ENCODE results near the gene ITGA11. TPM values are rescaled to one million over a fixed set of nuclear protein-coding genes. Genes with fewer than 3 reads are reported as not detected.

The ITGA11 gene
- total and polyA plus RNA-seq, 2 of the 4 experiments (the other 2 are of a cell fraction), result 4.1 to 6.6 TPM

DNA sequence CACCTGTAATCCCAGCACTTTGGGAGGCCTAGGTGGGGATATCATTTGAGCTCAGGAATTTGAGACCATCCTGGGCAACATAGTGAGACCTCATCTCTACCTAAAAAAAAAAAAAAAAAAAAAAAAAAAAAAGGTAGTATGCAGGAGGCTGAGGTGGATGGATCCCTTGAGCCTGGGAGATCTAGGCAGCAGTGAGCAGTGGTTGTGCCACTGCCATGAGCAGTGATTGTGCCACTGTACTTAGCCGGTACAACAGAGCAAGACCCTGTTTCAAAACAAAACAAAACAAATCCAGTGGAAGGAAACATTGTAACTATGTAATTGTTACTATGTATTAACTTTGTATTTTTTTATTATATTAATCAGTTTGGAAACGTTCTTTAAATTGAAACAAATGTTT, 148.6 kb downstream of the ITGA11 start:
- no peak for TF ChIP-seq MXI1 (IDR thresholded peaks at IDR 0.05; ENCODE audit: borderline replicate concordance, low read depth, low read length)
- TF ChIP-seq, protein P1, sequence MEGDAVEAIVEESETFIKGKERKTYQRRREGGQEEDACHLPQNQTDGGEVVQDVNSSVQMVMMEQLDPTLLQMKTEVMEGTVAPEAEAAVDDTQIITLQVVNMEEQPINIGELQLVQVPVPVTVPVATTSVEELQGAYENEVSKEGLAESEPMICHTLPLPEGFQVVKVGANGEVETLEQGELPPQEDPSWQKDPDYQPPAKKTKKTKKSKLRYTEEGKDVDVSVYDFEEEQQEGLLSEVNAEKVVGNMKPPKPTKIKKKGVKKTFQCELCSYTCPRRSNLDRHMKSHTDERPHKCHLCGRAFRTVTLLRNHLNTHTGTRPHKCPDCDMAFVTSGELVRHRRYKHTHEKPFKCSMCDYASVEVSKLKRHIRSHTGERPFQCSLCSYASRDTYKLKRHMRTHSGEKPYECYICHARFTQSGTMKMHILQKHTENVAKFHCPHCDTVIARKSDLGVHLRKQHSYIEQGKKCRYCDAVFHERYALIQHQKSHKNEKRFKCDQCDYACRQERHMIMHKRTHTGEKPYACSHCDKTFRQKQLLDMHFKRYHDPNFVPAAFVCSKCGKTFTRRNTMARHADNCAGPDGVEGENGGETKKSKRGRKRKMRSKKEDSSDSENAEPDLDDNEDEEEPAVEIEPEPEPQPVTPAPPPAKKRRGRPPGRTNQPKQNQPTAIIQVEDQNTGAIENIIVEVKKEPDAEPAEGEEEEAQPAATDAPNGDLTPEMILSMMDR (conservative IDR thresholded peaks at IDR 0.05; ENCODE audit: low read depth, low read length), result no peak
- TF ChIP-seq MAFK (IDR thresholded peaks at IDR 0.05; ENCODE audit: low read depth, low read length), result no peak
- no peak for TF ChIP-seq CHD1 (IDR thresholded peaks at IDR 0.05; ENCODE audit: low read depth, low read length)
- no peak for TF ChIP-seq BHLHE40 (IDR thresholded peaks at IDR 0.05; ENCODE audit: low read depth, low read length)
- TF ChIP-seq RCOR1 (IDR thresholded peaks at IDR 0.05; ENCODE audit: insufficient replicate concordance, low read length), result no peak
- no peak for TF ChIP-seq CEBPB (IDR thresholded peaks at IDR 0.05; ENCODE audit: low read depth, low read length)
- TF ChIP-seq POLR2A (IDR thresholded peaks at IDR 0.05; ENCODE audit: low read depth, low read length), result no peak
- TF ChIP-seq RFX5 (IDR thresholded peaks at IDR 0.05; ENCODE audit: low read depth, low read length), result no peak
- TF ChIP-seq, protein P2, sequence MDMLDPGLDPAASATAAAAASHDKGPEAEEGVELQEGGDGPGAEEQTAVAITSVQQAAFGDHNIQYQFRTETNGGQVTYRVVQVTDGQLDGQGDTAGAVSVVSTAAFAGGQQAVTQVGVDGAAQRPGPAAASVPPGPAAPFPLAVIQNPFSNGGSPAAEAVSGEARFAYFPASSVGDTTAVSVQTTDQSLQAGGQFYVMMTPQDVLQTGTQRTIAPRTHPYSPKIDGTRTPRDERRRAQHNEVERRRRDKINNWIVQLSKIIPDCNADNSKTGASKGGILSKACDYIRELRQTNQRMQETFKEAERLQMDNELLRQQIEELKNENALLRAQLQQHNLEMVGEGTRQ (IDR thresholded peaks at IDR 0.05; ENCODE audit: low read depth, low read length), result no peak
- no peak overlapping the region for H3K56ac ChIP-seq (ENCODE audit: extremely low read depth, insufficient read depth, low read length)
- H3K36me3 ChIP-seq (ENCODE audit: control insufficient read depth, insufficient read depth, low read length), result peaks cover 8% of the 10 kb centered on the region
- no CpG with 5 or more reads among the region's 2 CpGs for WGBS, 2 experiments (ENCODE audit: extremely low coverage in 2 of 2, insufficient read length in 1 of 2)
- no peak overlapping the region for H2AK9ac ChIP-seq (replicated peaks; ENCODE audit: low read depth, low read length, poor library complexity)
- no peak overlapping the region for H4K91ac ChIP-seq (ENCODE audit: insufficient read depth, low read depth, low read length)
- no peak overlapping the region; the same call in 1 of the 2 replicates for H3K4me2 ChIP-seq (ENCODE audit: low read depth, low read length)
- ATAC-seq (ENCODE audit: low read depth), result no peak
- H3K9me3 ChIP-seq (ENCODE audit: control insufficient read depth, insufficient read depth, low read length), result peaks cover 3% of the 10 kb centered on the region; the same call in 1 of the 2 replicates
- H2BK5ac ChIP-seq (ENCODE audit: low read depth, low read length, poor library complexity, severe bottlenecking), result no peak overlapping the region
- no peak overlapping the region for H4K5ac ChIP-seq (ENCODE audit: low read depth, low read length)
- no peak overlapping the region for H3K23ac ChIP-seq (ENCODE audit: low read depth, low read length)
- H3K27me3 ChIP-seq (ENCODE audit: control insufficient read depth, insufficient read depth, low read length), result no peaks in the 10 kb centered on the region
- BruUV-seq (replicated peaks), result no TSS peak
- H3K14ac ChIP-seq (replicated peaks; ENCODE audit: low read depth, low read length), result no peak overlapping the region
- peaks cover 8% of the 10 kb centered on the region for H3K4me1 ChIP-seq (ENCODE audit: control insufficient read depth, insufficient read depth, low read length)
- no peak overlapping the region for H2AFZ ChIP-seq (replicated peaks; ENCODE audit: low read length, poor library complexity)
- no peak overlapping the region for H2AK5ac ChIP-seq (ENCODE audit: low read depth, low read length)
- in situ Hi-C loops (cut with MboI; ENCODE audit: low sequenced_read_pairs), result no loop called here
- ChIA-PET POLR2A (ENCODE audit: unreplicated experiment) (no interaction called here), CTCF (no interaction called here)
- H3K4me3 ChIP-seq (ENCODE audit: insufficient read depth, low read depth, low read length), result no peak overlapping the region
- H3K4ac ChIP-seq (ENCODE audit: low read depth, low read length), result no peak overlapping the region
- H2BK15ac ChIP-seq (ENCODE audit: low read depth, low read length), result no peak overlapping the region
- peaks cover 86% of the 10 kb centered on the region for H4K20me1 ChIP-seq (ENCODE audit: insufficient read depth, low read length)
- dilution Hi-C loops (cut with HindIII; ENCODE audit: low sequenced_read_pairs, unreplicated experiment), result no loop called here
- no peak overlapping the region for H2BK120ac ChIP-seq (ENCODE audit: low read depth, low read length)
- DNase-seq, result no peak
- H2BK20ac ChIP-seq (ENCODE audit: low read depth, low read length), result no peak overlapping the region
- no peak overlapping the region for H4K8ac ChIP-seq (ENCODE audit: low read depth in 2 of 2, low read length in 2 of 2)
- H3K18ac ChIP-seq (ENCODE audit: low read depth, low read length), result no peak overlapping the region
- no peaks in the 10 kb centered on the region; the same call in 1 of the 2 replicates for H3K9me1 ChIP-seq (ENCODE audit: insufficient read depth, low read length)
- H3K27ac ChIP-seq (ENCODE audit: insufficient read depth, low read length), result no peak overlapping the region
- peaks cover 0 to 42% of the 10 kb centered on the region in 2 experiments; a peak in 2 of 4 replicates for H3K79me1 ChIP-seq (ENCODE audit: low read depth in 1 of 2, low read length in 2 of 2)
- intact Hi-C loops (cut with micrococcal nuclease), result no loop called here
- no peak overlapping the region for H3K9ac ChIP-seq (ENCODE audit: low read depth, low read length)

Measured in IMR-90 (cell line).